Skin epidermis (tissue), 12 donors: ENCODE measurements around the gene NYAP1.
A peak's percentile ranks its signal among the peaks of the same experiment; 100 is the strongest.
"Not testable (repeated sequence)": the region's sequence is repeated elsewhere in the genome, so short reads cannot be mapped to it uniquely, and the experiment has no call there.

ENCODE experiments used
- H3K27ac ChIP-seq, 21 experiments: fragments of 200-600 bp; sonication (generic) in 11 of 21; one replicate each; pipeline ENCODE4 v1.5.0; 2020; ENCODE audit warnings: mild to moderate bottlenecking in 3 of 21, inconsistent platforms in 2 of 21, moderate library complexity in 2 of 21
- H3K4me3 ChIP-seq, 7 experiments: fragments of 200-600 bp; sonication (generic) in 2 of 7; one replicate each; pipeline ENCODE4 v1.5.0; 2020; ENCODE audit warnings: inconsistent platforms in 2 of 7, mild to moderate bottlenecking in 2 of 7, moderate library complexity in 1 of 7

The NYAP1 gene

GRCh38 chr7:100500743-100501142 lies 17.0 kb downstream of the NYAP1 start:
- H3K4me3 ChIP-seq, H3K27ac ChIP-seq: not testable (repeated sequence)

GRCh38 chr7:100504031-100504430 lies 20.3 kb downstream of the NYAP1 start:
- not testable (repeated sequence) for H3K27ac ChIP-seq, H3K4me3 ChIP-seq

GRCh38 chr7:100504887-100505611 lies 21.3 kb downstream of the NYAP1 start:
- H3K27ac ChIP-seq: no peak overlapping the region

DNA sequence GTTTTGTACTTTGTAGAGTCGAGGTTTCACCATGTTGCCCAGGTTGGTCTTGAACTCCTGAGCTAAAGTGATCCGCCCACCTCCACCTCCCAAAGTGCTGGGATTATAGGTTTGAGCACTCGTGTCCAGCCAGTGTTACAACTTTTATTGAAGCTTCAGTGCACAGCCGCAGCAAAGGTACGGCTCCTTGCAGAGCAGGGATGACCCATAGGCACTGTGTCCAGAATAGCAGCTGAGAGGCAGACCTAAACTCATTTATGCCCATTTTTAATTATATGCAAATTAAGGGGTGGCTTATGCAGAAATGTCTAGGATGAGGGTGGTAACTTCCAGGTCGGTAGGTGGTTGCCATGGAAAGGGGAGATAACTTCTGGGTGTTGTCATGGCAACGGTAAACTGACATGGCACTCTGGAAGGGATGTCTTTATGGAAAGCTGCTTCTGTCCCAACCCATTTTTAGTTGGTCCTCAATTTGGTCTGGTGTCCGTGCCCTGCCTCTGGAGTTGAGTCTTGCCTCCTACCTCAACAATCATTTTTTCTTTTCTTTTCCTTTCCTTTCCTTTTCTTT lies 22.7 kb downstream of the NYAP1 start:
- no peak overlapping the region for H3K4me3 ChIP-seq
- H3K27ac ChIP-seq: no peak overlapping the region

More at GRCh38 chr7:100504887-100505611, 21.3 kb downstream of the NYAP1 start:
- no peak overlapping the region for H3K4me3 ChIP-seq

DNA sequence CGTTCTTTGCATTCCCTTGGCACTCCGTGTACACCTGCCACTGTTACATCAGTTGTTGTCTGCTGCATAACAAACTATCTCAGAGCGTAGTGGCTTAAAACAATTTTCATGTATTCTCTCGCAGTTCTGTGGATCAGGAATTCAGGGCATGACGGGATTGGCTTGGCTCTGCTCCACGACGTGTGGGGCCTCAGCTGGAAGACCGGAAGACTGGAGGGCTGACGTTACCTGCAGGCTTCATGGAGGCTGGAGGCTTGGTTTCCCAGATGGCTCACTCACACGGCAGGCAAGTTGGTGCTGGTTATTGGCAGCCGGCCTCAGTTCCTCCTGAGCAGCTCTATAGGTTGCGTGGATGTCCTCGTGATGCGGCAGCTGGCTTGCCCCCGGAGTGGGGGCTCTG lies 25.5 kb downstream of the NYAP1 start:
- peak overlapping the region in 1 of 21 experiments; percentile 69 for H3K27ac ChIP-seq
- H3K4me3 ChIP-seq: no peak overlapping the region

DNA sequence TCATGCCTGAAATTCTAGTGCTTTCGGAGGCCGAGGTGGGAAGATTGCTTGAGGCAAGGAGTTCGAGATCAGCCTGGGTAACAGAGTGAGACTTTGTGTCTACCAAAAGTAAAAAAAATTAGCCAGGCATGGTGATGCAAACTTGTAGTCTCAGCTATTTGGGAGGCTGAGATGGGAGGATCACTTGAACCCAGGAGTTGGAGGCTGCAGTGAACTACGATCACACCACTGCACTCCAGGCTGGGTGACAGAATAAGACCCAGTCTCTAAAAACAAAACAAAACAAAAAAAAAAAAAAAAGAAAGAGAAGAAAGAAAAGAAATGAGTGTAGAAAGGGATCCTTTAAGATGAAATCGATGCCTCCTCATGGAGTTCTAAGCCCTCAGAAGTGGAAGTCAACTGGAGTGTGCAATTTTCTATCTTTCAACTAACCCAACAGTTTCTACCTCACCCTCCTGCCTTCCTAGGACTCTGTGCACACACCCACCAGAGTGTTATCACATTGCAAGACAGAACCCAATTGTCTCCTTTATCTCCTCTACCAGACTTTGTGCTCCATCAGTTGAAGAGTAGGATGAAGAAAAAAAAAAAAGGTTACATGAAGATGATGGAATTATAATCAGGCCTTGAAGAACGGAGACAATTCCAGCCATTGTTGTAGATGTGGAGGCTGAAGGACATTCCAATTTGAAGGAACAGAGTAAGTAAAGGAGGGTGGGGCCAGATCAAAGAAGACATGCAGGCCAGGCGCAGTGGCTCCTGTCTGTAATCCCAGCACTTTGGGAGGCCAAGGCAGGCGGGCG lies 26.9 kb downstream of the NYAP1 start:
- H3K4me3 ChIP-seq: no peak overlapping the region
- H3K27ac ChIP-seq: no peak overlapping the region

DNA sequence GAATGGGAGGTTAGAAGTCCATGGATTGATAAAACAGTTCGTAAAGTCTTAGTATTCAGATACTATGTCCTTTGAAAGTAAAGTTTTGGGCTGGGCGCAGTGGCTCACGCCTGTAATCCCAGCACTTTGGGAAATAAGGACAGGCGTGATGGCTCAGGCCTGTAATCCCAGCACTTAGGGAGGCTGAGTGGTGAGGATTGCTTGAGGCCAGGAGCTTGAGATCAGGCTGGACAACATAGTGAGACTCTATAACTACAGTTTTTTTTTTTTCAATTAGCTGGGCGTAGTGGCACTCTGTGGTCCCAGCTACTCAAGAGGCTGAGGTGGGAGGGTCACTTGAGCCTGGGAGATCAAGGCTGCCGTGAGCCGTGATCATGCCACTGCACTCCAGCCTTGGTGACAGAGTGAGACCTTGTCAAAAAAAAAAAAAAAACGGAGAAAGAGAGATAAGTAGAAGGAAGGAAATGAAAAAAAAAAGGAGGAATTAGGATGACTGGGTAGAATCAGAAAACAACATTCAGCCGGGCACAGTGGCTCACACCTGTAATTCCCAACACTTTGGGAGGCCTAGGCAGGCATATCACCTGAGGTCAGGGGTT lies 29.6 kb downstream of the NYAP1 start:
- Histone ChIP-seq H3K27ac (no peak overlapping the region), H3K4me3 (no peak overlapping the region)

DNA sequence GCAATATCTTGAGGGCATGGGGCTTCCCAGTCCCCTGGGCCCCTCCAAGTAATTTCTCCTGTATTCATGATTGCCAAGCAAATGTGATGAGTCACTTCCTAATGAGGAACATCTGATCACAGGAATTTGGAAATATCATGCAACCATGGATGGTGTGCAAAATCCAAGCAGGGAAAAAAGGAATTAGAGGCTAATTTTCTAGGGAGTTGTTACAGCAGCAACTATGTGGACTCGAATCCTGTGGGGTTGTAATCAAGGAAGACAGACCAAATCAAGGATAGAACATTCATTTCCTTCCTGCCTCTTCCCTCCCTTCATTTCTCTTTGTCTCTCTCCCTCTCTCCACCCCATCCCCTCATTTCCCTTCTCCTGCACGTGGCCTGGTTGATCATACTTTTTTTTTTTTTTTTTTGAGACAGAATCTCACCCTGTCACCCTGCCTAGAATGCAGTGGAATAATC lies 31.4 kb downstream of the NYAP1 start:
- Histone ChIP-seq H3K27ac (peak overlapping the region in 2 of 21 experiments; percentile 25 to 81), H3K4me3 (no peak overlapping the region)

- no peak overlapping the region for H3K4me3 ChIP-seq
- peak overlapping the region in 6 of 21 experiments; percentile 5 to 81 (median 34) for H3K27ac ChIP-seq
Measured at GRCh38 chr7:100516135-100516812, 32.5 kb downstream of the NYAP1 start.

DNA sequence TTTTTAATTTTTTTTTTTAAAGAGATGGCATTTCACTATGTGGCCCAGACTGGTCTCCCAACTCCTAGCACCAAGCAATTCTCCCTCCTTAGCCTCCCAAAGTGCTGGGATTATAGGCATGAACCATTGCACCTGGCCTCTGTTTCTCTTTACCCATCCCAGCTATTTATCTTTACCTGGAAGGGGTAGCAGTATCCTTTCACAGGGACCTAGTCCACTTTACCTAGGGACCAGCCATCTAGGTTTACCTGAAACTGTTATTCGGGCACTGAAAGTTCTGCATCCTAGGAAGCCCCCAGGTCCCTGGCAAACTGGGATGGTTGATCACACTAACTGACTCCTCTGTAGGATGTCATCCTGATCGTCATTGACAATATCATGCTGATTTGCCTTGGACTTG lies 33.6 kb downstream of the NYAP1 start:
- no peak overlapping the region for H3K4me3 ChIP-seq

GRCh38 chr7:100519580-100519979 lies 35.9 kb downstream of the NYAP1 start:
- H3K4me3 ChIP-seq: no peak overlapping the region
- no peak overlapping the region for H3K27ac ChIP-seq

More for the DNA sequence above, 33.6 kb downstream of the NYAP1 start:
- peak overlapping the region in 1 of 21 experiments; percentile 81 for H3K27ac ChIP-seq

DNA sequence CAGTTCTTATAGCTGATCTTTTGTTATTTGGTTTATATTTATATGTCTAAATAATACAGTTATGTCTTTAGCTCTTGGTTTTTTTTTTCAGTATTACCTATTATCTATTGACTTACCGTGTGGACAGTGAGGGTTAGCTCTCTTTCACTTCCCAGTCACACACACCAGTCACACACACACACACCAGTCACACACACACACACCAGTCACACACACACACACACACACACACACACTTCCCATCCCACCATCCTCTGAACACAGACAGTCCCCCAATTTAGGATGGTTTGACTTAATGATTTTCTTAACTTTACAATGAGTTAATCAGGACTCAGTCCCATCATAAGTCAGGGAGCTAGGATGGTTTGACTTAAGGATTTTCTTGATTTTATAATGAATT lies 36.4 kb downstream of the NYAP1 start:
- H3K4me3 ChIP-seq: no peak overlapping the region
- H3K27ac ChIP-seq: no peak overlapping the region

GRCh38 chr7:100521076-100521475 lies 37.3 kb downstream of the NYAP1 start:
- H3K4me3 ChIP-seq: no peak overlapping the region
- no peak overlapping the region for H3K27ac ChIP-seq

- H3K4me3 ChIP-seq, H3K27ac ChIP-seq: not testable (repeated sequence)
Measured at GRCh38 chr7:100521909-100522593, 38.3 kb downstream of the NYAP1 start.

GRCh38 chr7:100523192-100523591 lies 39.5 kb downstream of the NYAP1 start:
- not testable (repeated sequence) for H3K27ac ChIP-seq, H3K4me3 ChIP-seq

- H3K27ac ChIP-seq, H3K4me3 ChIP-seq: not testable (repeated sequence)
Measured at GRCh38 chr7:100528108-100528866, 44.6 kb downstream of the NYAP1 start.

DNA sequence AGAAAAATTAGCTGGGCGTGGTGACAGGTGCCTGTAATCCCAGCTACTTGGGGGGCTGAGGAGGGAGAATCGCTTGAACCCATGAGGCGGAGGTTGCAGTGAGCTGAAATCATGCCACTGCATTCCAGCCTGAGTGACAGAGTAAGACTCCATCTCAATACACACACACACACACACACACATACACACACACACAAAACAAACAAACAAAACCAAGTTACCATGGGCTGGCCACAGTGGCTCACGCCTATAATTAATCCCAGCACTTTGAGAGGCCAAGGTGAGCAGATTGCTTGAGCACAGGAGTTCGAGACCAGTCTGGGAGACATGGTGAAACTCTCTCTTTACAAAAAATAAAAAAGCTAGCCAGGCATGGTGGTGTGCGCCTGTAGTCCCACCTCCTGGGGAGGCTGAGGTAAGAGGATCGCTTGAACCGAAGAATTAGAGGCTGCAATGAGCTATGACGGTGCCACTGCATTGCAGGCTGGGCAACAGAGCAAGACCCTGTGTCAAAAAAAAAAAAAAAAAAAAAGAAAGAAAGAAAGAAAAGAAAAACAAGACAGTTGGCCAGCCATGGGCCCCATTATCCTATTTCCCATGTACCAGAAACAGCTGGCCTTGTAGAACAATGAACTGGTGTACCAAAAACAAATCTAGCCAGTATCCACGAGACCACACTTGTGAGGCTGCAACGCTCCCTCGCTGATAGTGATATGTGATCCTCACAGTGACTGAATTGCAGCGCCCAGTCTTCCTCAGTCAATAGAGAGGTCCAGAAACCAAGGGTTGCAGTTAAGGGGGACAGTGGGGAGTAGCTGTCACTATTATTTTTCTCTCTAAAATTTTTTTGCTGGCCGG lies 48.7 kb downstream of the NYAP1 start:
- H3K27ac ChIP-seq: no peak overlapping the region
- no peak overlapping the region for H3K4me3 ChIP-seq

GRCh38 chr7:100535982-100536381 lies 52.3 kb downstream of the NYAP1 start:
- not testable (repeated sequence) for H3K4me3 ChIP-seq, H3K27ac ChIP-seq
